Gastroesophageal sphincter (tissue), 4 donors: ENCODE data around the gene ADCK2. TPM values are rescaled to one million over a fixed set of nuclear protein-coding genes. Genes with fewer than 3 reads are reported as not detected.

Experiments used
- ATAC-seq: fragments of 150-250 bp; one replicate; pipeline ENCODE4 v1.9.1; 2016; ENCODE audit warnings: mild to moderate bottlenecking, moderate library complexity
- H3K27ac ChIP-seq, 4 donors: fragments of 200-600 bp; sonication (generic) in 3 of 4; 1 replicate in 3 of 4; 2 replicates in 1 of 4; pipeline ENCODE4 v1.5.1; 2016 to 2019
- H3K27me3 ChIP-seq: fragments of 200-600 bp; sonication (generic); one replicate; pipeline ENCODE4 v1.5.1; 2019
- H3K36me3 ChIP-seq, 2 donors: fragments of 200-600 bp; sonication (generic); one replicate each; pipeline ENCODE4 v1.5.1; 2019; ENCODE audit warnings: control low read depth in 1 of 2
- H3K4me1 ChIP-seq, 3 donors: fragments of 200-600 bp; sonication (generic); 1 replicate in 2 of 3; 2 replicates in 1 of 3; pipeline ENCODE4 v1.5.1; 2016 to 2019; ENCODE audit warnings: control low read depth in 2 of 3
- H3K4me3 ChIP-seq, 2 donors: fragments of 200-600 bp; sonication (generic); one replicate each; pipeline ENCODE4 v1.5.1; 2019; ENCODE audit warnings: mild to moderate bottlenecking in 1 of 2, moderate library complexity in 1 of 2
- H3K9me3 ChIP-seq, 3 donors: fragments of 200-600 bp; sonication (generic); one replicate each; pipeline ENCODE4 v1.5.1; 2017 to 2019; ENCODE audit warnings: control low read depth in 2 of 3
- CTCF ChIP-seq, 4 experiments: fragments of 200-600 bp in 2 of 4; fragments of 450-650 bp in 2 of 4; sonication (generic) in 1 of 4; IDR thresholded peaks; one replicate each; pipeline ENCODE4 v1.5.1; 2017 to 2019; ENCODE audit warnings: antibody characterized with exemption in 4 of 4, mild to moderate bottlenecking in 2 of 4, moderate library complexity in 2 of 4
- EP300 ChIP-seq: sonication (generic); formaldehyde crosslinking; IDR thresholded peaks from one replicate; pipeline ENCODE4 v1.6.1; 2017; ENCODE audit warnings: antibody characterized with exemption, mild to moderate bottlenecking
- POLR2A ChIP-seq, 2 donors: fragments of 450-650 bp; IDR thresholded peaks; one replicate each; pipeline ENCODE4 v1.6.1; 2017; ENCODE audit warnings: antibody characterized with exemption in 2 of 2, mild to moderate bottlenecking in 2 of 2, moderate library complexity in 1 of 2
- POLR2AphosphoS5 ChIP-seq: sonication (generic); formaldehyde crosslinking; IDR thresholded peaks from one replicate; pipeline ENCODE4 v1.6.1; 2017; ENCODE audit warnings: antibody characterized with exemption
- WGBS, 2 donors: methylation state at CpG; one replicate each; pipeline ENCODE4 v1.1.5; 2018; ENCODE audit warnings: low coverage in 1 of 2; 5-methylcytosine and 5-hydroxymethylcytosine counted together
- total RNA-seq, 4 donors: library from RNA; depleted of rRNA; stranded (reverse); fragments of >200 nt; gene quantifications; one replicate each; pipeline ENCODE4 v1.1.0, GENCODE V29; 2016

The ADCK2 gene
- total RNA-seq, 4 donors from 2014 or later = 14.5 to 33.4 (median 22.4) TPM

DNA sequence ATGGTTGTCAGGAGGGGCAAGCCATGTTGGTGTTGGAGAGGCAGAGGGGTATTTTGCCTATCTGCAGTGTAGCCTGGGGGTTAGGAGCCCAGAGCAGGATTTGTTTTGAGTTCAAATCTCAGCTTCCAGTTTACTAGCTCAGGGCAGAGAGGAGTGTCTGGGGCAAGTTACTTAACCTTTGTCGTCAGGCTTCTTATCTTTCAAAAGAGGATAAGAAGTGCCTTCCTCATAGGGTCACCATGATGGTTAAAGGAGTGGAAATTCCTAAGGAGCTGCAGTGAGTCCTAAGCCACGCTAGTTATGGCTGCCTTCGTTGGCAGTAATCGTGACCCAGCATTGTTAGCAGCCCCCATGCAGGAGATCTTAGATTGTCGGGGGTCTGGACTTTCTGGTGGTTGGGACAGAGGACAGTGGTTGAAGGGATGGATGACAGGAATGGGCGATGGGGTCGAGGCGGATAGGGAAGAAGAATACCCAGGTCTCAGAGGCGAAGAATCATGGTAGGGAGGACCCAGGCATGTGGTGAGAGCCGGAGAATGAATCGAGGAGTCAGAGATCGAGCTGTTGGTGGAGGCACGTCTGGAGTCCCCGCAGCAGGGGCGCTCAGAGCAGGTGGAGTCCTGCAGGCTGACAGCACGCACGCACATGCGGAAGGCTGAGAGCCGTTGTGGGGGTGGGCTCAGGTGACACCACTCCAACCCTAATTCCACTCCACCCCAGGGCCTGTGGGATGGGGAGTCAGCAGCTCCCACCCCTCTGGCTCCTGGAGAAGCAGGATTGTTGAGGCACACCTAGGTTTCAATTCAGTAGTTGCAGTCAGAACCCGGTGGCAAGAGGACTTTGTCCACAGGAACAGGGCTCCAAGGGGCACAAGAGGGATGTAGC lies 11.6 kb downstream of the ADCK2 start:
- Histone ChIP-seq H3K4me3 (no peak overlapping the region), H3K27ac (no peak overlapping the region), H3K9me3 (no peaks in the 10 kb centered on the region), H3K27me3 (no peaks in the 10 kb centered on the region), H3K36me3 (peaks cover 0 to 98% of the 10 kb centered on the region in 2 donors), H3K4me1 (no peaks in the 10 kb centered on the region)
- 83 to 92% methylated on average over 1 to 14 of the region's 20 CpGs for WGBS, 2 donors
- TF ChIP-seq EP300 = no peak
- TF ChIP-seq POLR2A (IDR thresholded peaks at IDR 0.05) = no peak
- no peak for TF ChIP-seq POLR2AphosphoS5
- no peak for TF ChIP-seq CTCF (IDR thresholded peaks at IDR 0.05)
- ATAC-seq = no peak

- no peak overlapping the region for H3K27ac ChIP-seq
- H3K4me3 ChIP-seq = no peak overlapping the region
- no peaks in the 10 kb centered on the region for H3K27me3 ChIP-seq
- no peaks in the 10 kb centered on the region for H3K4me1 ChIP-seq
- 82 to 100% methylated on average over 2 to 3 of the region's 10 CpGs for WGBS, 2 donors
- ATAC-seq = no peak
- TF ChIP-seq POLR2A (IDR thresholded peaks at IDR 0.05) (no peak), CTCF (IDR thresholded peaks at IDR 0.05) (no peak), EP300 (no peak), POLR2AphosphoS5 (no peak)
- no peaks in the 10 kb centered on the region for H3K9me3 ChIP-seq
- H3K36me3 ChIP-seq = peaks cover 0 to 98% of the 10 kb centered on the region in 2 donors
Measured at GRCh38 chr7:140685407-140686087, 12.8 kb downstream of the ADCK2 start.

DNA sequence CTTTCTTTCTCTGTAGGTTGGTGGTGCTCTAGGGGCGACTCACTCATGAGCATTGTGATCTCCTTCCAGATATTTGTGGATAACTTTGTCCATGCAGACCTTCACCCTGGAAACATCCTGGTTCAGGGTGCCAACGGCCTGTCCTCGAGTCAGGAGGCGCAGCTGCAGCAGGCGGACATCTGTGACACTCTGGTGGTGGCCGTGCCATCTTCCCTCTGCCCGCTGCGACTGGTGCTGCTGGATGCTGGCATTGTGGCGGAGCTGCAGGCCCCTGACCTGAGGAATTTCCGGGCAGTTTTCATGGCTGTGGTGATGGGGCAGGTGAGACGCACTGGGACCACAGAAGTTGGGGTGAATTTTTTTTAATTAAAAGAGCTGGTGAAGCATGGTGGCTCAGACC lies 14.2 kb downstream of the ADCK2 start:
- Histone ChIP-seq H3K27me3 (no peaks in the 10 kb centered on the region), H3K27ac (no peak overlapping the region), H3K36me3 (peaks cover 0 to 98% of the 10 kb centered on the region in 2 donors), H3K9me3 (no peaks in the 10 kb centered on the region), H3K4me1 (no peaks in the 10 kb centered on the region), H3K4me3 (no peak overlapping the region)
- 100% methylated on average over 2 of the region's 11 CpGs; no CpG with 5 or more reads in 1 of the 2 donors for WGBS, 2 donors
- TF ChIP-seq POLR2A (IDR thresholded peaks at IDR 0.05) (no peak), CTCF (IDR thresholded peaks at IDR 0.05) (no peak)
- ATAC-seq = no peak

- H3K9me3 ChIP-seq = no peaks in the 10 kb centered on the region
- H3K27ac ChIP-seq = no peak overlapping the region
- H3K4me1 ChIP-seq = no peaks in the 10 kb centered on the region
- WGBS, 2 donors = 80% methylated on average over 3 of the region's 6 CpGs; no CpG with 5 or more reads in 1 of the 2 donors
- no peaks in the 10 kb centered on the region for H3K27me3 ChIP-seq
- no peak for TF ChIP-seq POLR2A (IDR thresholded peaks at IDR 0.05)
- TF ChIP-seq POLR2AphosphoS5 = no peak
- no peak for TF ChIP-seq CTCF (IDR thresholded peaks at IDR 0.05)
- no peak for TF ChIP-seq EP300
- no peak overlapping the region for H3K4me3 ChIP-seq
- H3K36me3 ChIP-seq = peaks cover 0 to 99% of the 10 kb centered on the region in 2 donors
- ATAC-seq = no peak
Measured at GRCh38 chr7:140688341-140688740, 15.6 kb downstream of the ADCK2 start.
